HepG2 (cell line): ENCODE results near the gene EIF4EBP3. TPM values are rescaled to one million over a fixed set of nuclear protein-coding genes. Genes with fewer than 3 reads are reported as not detected.

Experiments
- CBX5 ChIP-seq: sonication (generic); formaldehyde crosslinking; IDR thresholded peaks from 2 replicates; pipeline ENCODE4 v1.4.0; 2020; ENCODE audit warnings: missing genetic modification reagents, borderline replicate concordance
- FOXA3 ChIP-seq: IDR thresholded peaks from 2 replicates; pipeline ENCODE4 v1.6.1; 2016; ENCODE audit warnings: missing genetic modification reagents, missing compliant biosample characterization
- FOXO1 ChIP-seq: sonication (generic); formaldehyde crosslinking; IDR thresholded peaks from 2 replicates; pipeline ENCODE4 v1.4.0; 2020; ENCODE audit warnings: missing genetic modification reagents
- GABPA ChIP-seq, 2 experiments: IDR thresholded peaks; 2 replicates each; pipeline ENCODE4 v1.6.1; 2011 to 2016; ENCODE audit warnings: low read depth in 2 of 2, low read length in 1 of 2, missing biosample characterization in 1 of 2, missing genetic modification characterization in 1 of 2
- GABPB1 ChIP-seq: IDR thresholded peaks from 2 replicates; pipeline ENCODE4 v1.6.1; 2016; ENCODE audit warnings: mild to moderate bottlenecking, missing genetic modification reagents, moderate library complexity, missing compliant biosample characterization
- KAT2B ChIP-seq: fragments of 150-350 bp; IDR thresholded peaks from 2 replicates; pipeline ENCODE4 v1.6.1; 2014; ENCODE audit warnings: low read depth, low read length, borderline replicate concordance
- KLF15 ChIP-seq: sonication (generic); formaldehyde crosslinking; IDR thresholded peaks from 2 replicates; pipeline ENCODE4 v1.8.1; 2023; ENCODE audit warnings: borderline replicate concordance, mild to moderate bottlenecking, inconsistent platforms, missing genetic modification reagents, mixed read lengths
- KLF6 ChIP-seq: IDR thresholded peaks from 2 replicates; pipeline ENCODE4 v1.8.0; 2016; ENCODE audit warnings: missing biosample characterization, missing genetic modification reagents
- KMT2B ChIP-seq: IDR thresholded peaks from 2 replicates; pipeline ENCODE4 v1.6.1; 2016; ENCODE audit warnings: missing genetic modification reagents, missing compliant biosample characterization
- MTA3 ChIP-seq: sonication (generic); formaldehyde crosslinking; IDR thresholded peaks from 2 replicates; pipeline ENCODE4 v1.4.0; 2020; ENCODE audit warnings: missing genetic modification reagents
- NFRKB ChIP-seq: fragments of 450-650 bp; IDR thresholded peaks from 2 replicates; pipeline ENCODE4 v1.6.1; 2017
- PHF5A ChIP-seq: IDR thresholded peaks from one replicate; pipeline ENCODE4 v1.6.1; 2018; ENCODE audit warnings: low read depth, missing genetic modification reagents; ENCODE audit not compliant: unreplicated experiment
- RXRA ChIP-seq: sonication (generic); formaldehyde crosslinking; IDR thresholded peaks from 2 replicates; pipeline ENCODE4 v1.5.1; 2020; ENCODE audit warnings: missing genetic modification reagents
- SNRNP70 ChIP-seq: fragments of 200-400 bp; formaldehyde crosslinking; IDR thresholded peaks from 2 replicates; pipeline ENCODE4 v1.6.1; 2017; ENCODE audit warnings: mild to moderate bottlenecking, low read depth, low read length, moderate library complexity
- TERF1 ChIP-seq: sonication (generic); formaldehyde crosslinking; IDR thresholded peaks from 2 replicates; pipeline ENCODE4 v1.8.0; 2022; ENCODE audit warnings: mild to moderate bottlenecking, missing genetic modification reagents, moderate library complexity
- THYN1 ChIP-seq: sonication (generic); formaldehyde crosslinking; IDR thresholded peaks from 2 replicates; pipeline ENCODE4 v1.8.1; 2023; ENCODE audit warnings: low read depth, mild to moderate bottlenecking, moderate library complexity, missing genetic modification reagents, borderline replicate concordance
- WIZ ChIP-seq: sonication (generic); formaldehyde crosslinking; IDR thresholded peaks from 2 replicates; pipeline ENCODE4 v1.5.1; 2020; ENCODE audit warnings: mild to moderate bottlenecking, missing genetic modification reagents
- YY1 ChIP-seq: IDR thresholded peaks from 2 replicates; pipeline ENCODE4 v1.6.1; 2011; ENCODE audit warnings: low read length, low read depth, moderate library complexity, mild to moderate bottlenecking; ENCODE audit not compliant: insufficient read depth, insufficient replicate concordance
- ZFP36L1 ChIP-seq: sonication (generic); formaldehyde crosslinking; IDR thresholded peaks from 2 replicates; pipeline ENCODE4 v1.8.0; 2022; ENCODE audit warnings: mild to moderate bottlenecking, missing genetic modification reagents, moderate library complexity
- ZFP62 ChIP-seq: sonication (generic); formaldehyde crosslinking; IDR thresholded peaks from 2 replicates; pipeline ENCODE4 v1.4.0; 2020; ENCODE audit warnings: missing genetic modification reagents
- ZFX ChIP-seq: sonication (generic); formaldehyde crosslinking; IDR thresholded peaks from 2 replicates; pipeline ENCODE4 v1.4.0; 2020; ENCODE audit warnings: mild to moderate bottlenecking, low read depth, missing genetic modification reagents, moderate library complexity
- ZNF598 ChIP-seq: sonication (generic); formaldehyde crosslinking; IDR thresholded peaks from 2 replicates; pipeline ENCODE4 v1.5.1; 2020; ENCODE audit warnings: mild to moderate bottlenecking, missing genetic modification reagents, borderline replicate concordance
- ZNF850 ChIP-seq: sonication (generic); formaldehyde crosslinking; conservative IDR thresholded peaks from 2 replicates; pipeline ENCODE4 v1.9.0; 2021; ENCODE audit warnings: mild to moderate bottlenecking, missing genetic modification reagents
- polyA plus RNA-seq, 8 experiments: library from polyadenylated mRNA; depleted of rRNA in 3 of 8; stranded (reverse) in 7 of 8; unstranded in 1 of 8; fragments of >200 nt; fragmentation: Illumina TruSeq in 4 of 8; extraction: Trizol in 4 of 8; gene quantifications; 2 replicates each; pipeline versions ENCODE4 v1.2.1 to v1.2.3, GENCODE V29; 2011 to 2016; ENCODE audit warnings: low read depth in 4 of 8, missing spikeins in 1 of 8, mixed read lengths in 1 of 8; ENCODE audit not compliant: insufficient read depth in 1 of 8
- total RNA-seq, 5 experiments: library from RNA; depleted of rRNA; stranded (reverse); fragments of >200 nt; fragmentation: Illumina TruSeq; extraction: Trizol; gene quantifications; 2 replicates each; pipeline ENCODE4 v1.2.3, GENCODE V29; 2016; ENCODE audit warnings: low read depth in 1 of 5
- TF ChIP-seq, protein P1 (sequence below): sonication (generic); formaldehyde crosslinking; conservative IDR thresholded peaks from 2 replicates; pipeline ENCODE4 v1.4.0; 2020; ENCODE audit warnings: missing genetic modification reagents

The EIF4EBP3 gene
- total and polyA plus RNA-seq, 2 of the 13 experiments (the other 11 are each of a cell fraction or from before 2014, with no cell fraction given), result 0.61 to 1.7 TPM

GRCh38 chr5:140546851-140547507, 483 bp upstream of the EIF4EBP3 start (continued):
- TF ChIP-seq ZNF850 (CRISPR knock-in tag) (0 out of 2 replicates have a peak, but pooled peaks have one; percentile 47), ZFP62 (CRISPR knock-in tag) (no peak), PHF5A (no peak), ZFP36L1 (CRISPR knock-in tag) (0 out of 2 replicates have a peak, but pooled peaks have one; percentile 22), MTA3 (CRISPR knock-in tag) (no peak), KMT2B (no peak), CBX5 (CRISPR knock-in tag) (no peak), SNRNP70 (no peak), THYN1 (no peak), WIZ (CRISPR knock-in tag) (no peak), NFRKB (no peak), RXRA (CRISPR knock-in tag) (no peak; the same call in 1 of the 2 replicates), GABPB1 (no peak), ZNF598 (CRISPR knock-in tag) (no peak), FOXA3 (CRISPR knock-in tag) (no peak; the same call in 1 of the 2 replicates), YY1 (peak; percentile 47), KAT2B (no peak), ZFX (CRISPR knock-in tag) (peak; percentile 75), TERF1 (CRISPR knock-in tag) (no peak), GABPA (IDR thresholded peaks at IDR 0.05; ENCODE audit: low read depth, low read length) (peak; percentile 26; the same call in 1 of the 2 replicates), GABPA (CRISPR knock-in tag; IDR thresholded peaks at IDR 0.05; ENCODE audit: low read depth) (no peak), FOXO1 (CRISPR knock-in tag) (no peak), KLF6 (no peak; the same call in 1 of the 2 replicates), KLF15 (CRISPR knock-in tag) (no peak)
- TF ChIP-seq, protein P1, sequence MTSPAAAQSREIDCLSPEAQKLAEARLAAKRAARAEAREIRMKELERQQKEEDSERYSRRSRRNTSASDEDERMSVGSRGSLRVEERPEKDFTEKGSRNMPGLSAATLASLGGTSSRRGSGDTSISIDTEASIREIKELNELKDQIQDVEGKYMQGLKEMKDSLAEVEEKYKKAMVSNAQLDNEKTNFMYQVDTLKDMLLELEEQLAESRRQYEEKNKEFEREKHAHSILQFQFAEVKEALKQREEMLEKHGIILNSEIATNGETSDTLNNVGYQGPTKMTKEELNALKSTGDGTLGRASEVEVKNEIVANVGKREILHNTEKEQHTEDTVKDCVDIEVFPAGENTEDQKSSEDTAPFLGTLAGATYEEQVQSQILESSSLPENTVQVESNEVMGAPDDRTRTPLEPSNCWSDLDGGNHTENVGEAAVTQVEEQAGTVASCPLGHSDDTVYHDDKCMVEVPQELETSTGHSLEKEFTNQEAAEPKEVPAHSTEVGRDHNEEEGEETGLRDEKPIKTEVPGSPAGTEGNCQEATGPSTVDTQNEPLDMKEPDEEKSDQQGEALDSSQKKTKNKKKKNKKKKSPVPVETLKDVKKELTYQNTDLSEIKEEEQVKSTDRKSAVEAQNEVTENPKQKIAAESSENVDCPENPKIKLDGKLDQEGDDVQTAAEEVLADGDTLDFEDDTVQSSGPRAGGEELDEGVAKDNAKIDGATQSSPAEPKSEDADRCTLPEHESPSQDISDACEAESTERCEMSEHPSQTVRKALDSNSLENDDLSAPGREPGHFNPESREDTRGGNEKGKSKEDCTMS, result no peak
